H9 (cell line): ENCODE measurements around the gene ZNF512B. TPM values are rescaled to one million over a fixed set of nuclear protein-coding genes. Genes with fewer than 3 reads are reported as not detected.

Experiments
- DNase-seq: peaks from one replicate; pipeline ENCODE4 v3.0.0-alpha.2; 2017
- H2AFZ ChIP-seq: one replicate; pipeline ENCODE4 v1.6.1; 2013; ENCODE audit warnings: mild to moderate bottlenecking, low read length, control low read depth, moderate library complexity
- H2AK5ac ChIP-seq: 2 replicates; pipeline ENCODE4 v1.6.1; 2013; ENCODE audit warnings: low read length, control low read depth, mixed read lengths; ENCODE audit not compliant: insufficient read length
- H2BK120ac ChIP-seq: one replicate; pipeline ENCODE4 v1.6.1; 2013; ENCODE audit warnings: low read depth, mild to moderate bottlenecking, low read length, control low read depth, inconsistent platforms; ENCODE audit not compliant: poor library complexity, severe bottlenecking
- H2BK12ac ChIP-seq: 2 replicates; pipeline ENCODE4 v1.6.1; 2013; ENCODE audit warnings: low read length, control low read depth, mixed read lengths, low read depth; ENCODE audit not compliant: insufficient read length
- H2BK15ac ChIP-seq: 2 replicates; pipeline ENCODE4 v1.6.1; 2013; ENCODE audit warnings: low read depth, low read length, control low read depth
- H2BK20ac ChIP-seq: one replicate; pipeline ENCODE4 v1.6.1; 2013; ENCODE audit warnings: low read depth, mild to moderate bottlenecking, low read length, control low read depth, inconsistent platforms; ENCODE audit not compliant: poor library complexity, severe bottlenecking
- H2BK5ac ChIP-seq: 2 replicates; pipeline ENCODE4 v1.6.1; 2013; ENCODE audit warnings: low read length, control low read depth, mixed read lengths; ENCODE audit not compliant: insufficient read length
- H3K14ac ChIP-seq: 2 replicates; pipeline ENCODE4 v1.6.1; 2013; ENCODE audit warnings: low read length, control low read depth; ENCODE audit not compliant: insufficient read depth
- H3K18ac ChIP-seq: 2 replicates; pipeline ENCODE4 v1.6.1; 2013; ENCODE audit warnings: low read depth, mild to moderate bottlenecking, mixed read lengths, low read length, control low read depth; ENCODE audit not compliant: insufficient read length
- H3K23ac ChIP-seq: 2 replicates; pipeline ENCODE4 v1.6.1; 2013; ENCODE audit warnings: low read length, control low read depth, mixed read lengths, low read depth; ENCODE audit not compliant: insufficient read length
- H3K23me2 ChIP-seq: 2 replicates; pipeline ENCODE4 v1.6.1; 2013; ENCODE audit warnings: low read depth, mild to moderate bottlenecking, mixed read lengths, low read length, control low read depth; ENCODE audit not compliant: insufficient read length, poor library complexity, severe bottlenecking
- H3K27ac ChIP-seq: 2 replicates; pipeline ENCODE4 v1.5.1; 2013; ENCODE audit warnings: low read length, control low read depth, mixed read lengths, low read depth; ENCODE audit not compliant: insufficient read length
- H3K27me3 ChIP-seq: 2 replicates; pipeline ENCODE4 v1.6.1; 2013; ENCODE audit warnings: low read length, control low read depth, inconsistent platforms; ENCODE audit not compliant: insufficient read depth
- H3K4ac ChIP-seq: 2 replicates; pipeline ENCODE4 v1.6.1; 2013; ENCODE audit warnings: low read depth, mild to moderate bottlenecking, control low read depth, inconsistent platforms, low read length, moderate library complexity
- H3K4me1 ChIP-seq: 2 replicates; pipeline ENCODE4 v1.6.1; 2013; ENCODE audit warnings: low read length, control low read depth, inconsistent platforms; ENCODE audit not compliant: insufficient read depth
- H3K4me2 ChIP-seq: 2 replicates; pipeline ENCODE4 v1.6.1; 2013; ENCODE audit warnings: low read length, control low read depth, mixed read lengths; ENCODE audit not compliant: insufficient read length, insufficient read depth
- H3K56ac ChIP-seq: 2 replicates; pipeline ENCODE4 v1.6.1; 2013; ENCODE audit warnings: low read depth, mild to moderate bottlenecking, mixed read lengths, low read length, control low read depth; ENCODE audit not compliant: insufficient read length
- H3K79me1 ChIP-seq: 2 replicates; pipeline ENCODE4 v1.6.1; 2013; ENCODE audit warnings: low read depth, mild to moderate bottlenecking, moderate library complexity, low read length, control low read depth, inconsistent platforms; ENCODE audit not compliant: insufficient read depth, poor library complexity, severe bottlenecking
- H3K79me2 ChIP-seq: 2 replicates; pipeline ENCODE4 v1.6.1; 2013; ENCODE audit warnings: low read length, control low read depth, inconsistent platforms; ENCODE audit not compliant: insufficient read depth
- H3K9ac ChIP-seq: 2 replicates; pipeline ENCODE4 v1.6.1; 2013; ENCODE audit warnings: low read length, control low read depth, mixed read lengths; ENCODE audit not compliant: insufficient read length; ENCODE audit errors: extremely low read depth
- H3K9me3 ChIP-seq: one replicate; pipeline ENCODE4 v1.6.1; 2013; ENCODE audit warnings: low read depth, low read length, inconsistent platforms; ENCODE audit not compliant: control insufficient read depth
- H3T11ph ChIP-seq: one replicate; pipeline ENCODE4 v1.6.1; 2013; ENCODE audit warnings: mild to moderate bottlenecking, low read length, control low read depth, inconsistent platforms
- H4K20me1 ChIP-seq: one replicate; pipeline ENCODE4 v1.6.1; 2013; ENCODE audit not compliant: control insufficient read depth, insufficient read length, insufficient read depth
- H4K5ac ChIP-seq: 2 replicates; pipeline ENCODE4 v1.6.1; 2013; ENCODE audit warnings: low read depth, mild to moderate bottlenecking, mixed read lengths, low read length, control low read depth; ENCODE audit not compliant: insufficient read length
- H4K8ac ChIP-seq: replicated peaks from 2 replicates; pipeline ENCODE4 v1.6.1; 2013; ENCODE audit warnings: low read length, control low read depth, mixed read lengths, low read depth; ENCODE audit not compliant: insufficient read length
- H4K91ac ChIP-seq: 2 replicates; pipeline ENCODE4 v1.6.1; 2013; ENCODE audit warnings: low read depth, mild to moderate bottlenecking, moderate library complexity, mixed read lengths, low read length, control low read depth; ENCODE audit not compliant: insufficient read length
- H3K27ac Mint-ChIP-seq, 3 experiments: 2 replicates in 2 of 3; 3 replicates in 1 of 3; pipeline ENCODE4 v1.8.0; 2020 to 2021; ENCODE audit warnings: mixed read lengths in 3 of 3, mild to moderate bottlenecking in 1 of 3, moderate library complexity in 1 of 3
- H3K27me3 Mint-ChIP-seq: 2 replicates; pipeline ENCODE4 v1.8.0; 2021; ENCODE audit warnings: low read depth, mild to moderate bottlenecking, moderate library complexity, mixed read lengths
- H3K36me3 Mint-ChIP-seq, 3 experiments: 2 replicates in 2 of 3; 3 replicates in 1 of 3; pipeline ENCODE4 v1.8.0; 2020 to 2021; ENCODE audit warnings: low read depth in 3 of 3, mixed read lengths in 3 of 3; ENCODE audit not compliant: insufficient read depth in 1 of 3
- H3K4me1 Mint-ChIP-seq, 2 experiments: 2 replicates each; pipeline ENCODE4 v1.8.0; 2020; ENCODE audit warnings: mixed read lengths in 2 of 2
- H3K4me3 Mint-ChIP-seq, 2 experiments: 2 replicates in 1 of 2; 3 replicates in 1 of 2; pipeline ENCODE4 v1.8.0; 2020 to 2021; ENCODE audit warnings: mild to moderate bottlenecking in 2 of 2, mixed read lengths in 2 of 2, moderate library complexity in 1 of 2
- H3K9me3 Mint-ChIP-seq, 2 experiments: 2 replicates in 1 of 2; 3 replicates in 1 of 2; pipeline ENCODE4 v1.8.0; 2020; ENCODE audit warnings: mild to moderate bottlenecking in 2 of 2, mixed read lengths in 2 of 2, moderate library complexity in 1 of 2
- WGBS: extraction: QIAGEN DNeasy Blood & Tissue Kit; methylation state at CpG from one replicate; pipeline ENCODE4 v1.1.7; 2013; ENCODE audit warnings: missing lambda C conversion rate, low lambda C conversion rate, mixed read lengths; ENCODE audit not compliant: insufficient read length; ENCODE audit errors: extremely low coverage; 5-methylcytosine and 5-hydroxymethylcytosine counted together
- total RNA-seq: library from RNA; stranded (reverse); gene quantifications from 2 replicates; pipeline ENCODE4 v1.2.1, GENCODE V29; 2021
- TF ChIP-seq, protein P1 (sequence below): fragments of 200-600 bp; sonication (generic); conservative IDR thresholded peaks from 3 replicates; pipeline ENCODE4 v1.8.0; 2021; ENCODE audit warnings: antibody characterized with exemption, mild to moderate bottlenecking

Gene ZNF512B
- total RNA-seq, 1 experiment from 2014 or later = 46.0 TPM

DNA sequence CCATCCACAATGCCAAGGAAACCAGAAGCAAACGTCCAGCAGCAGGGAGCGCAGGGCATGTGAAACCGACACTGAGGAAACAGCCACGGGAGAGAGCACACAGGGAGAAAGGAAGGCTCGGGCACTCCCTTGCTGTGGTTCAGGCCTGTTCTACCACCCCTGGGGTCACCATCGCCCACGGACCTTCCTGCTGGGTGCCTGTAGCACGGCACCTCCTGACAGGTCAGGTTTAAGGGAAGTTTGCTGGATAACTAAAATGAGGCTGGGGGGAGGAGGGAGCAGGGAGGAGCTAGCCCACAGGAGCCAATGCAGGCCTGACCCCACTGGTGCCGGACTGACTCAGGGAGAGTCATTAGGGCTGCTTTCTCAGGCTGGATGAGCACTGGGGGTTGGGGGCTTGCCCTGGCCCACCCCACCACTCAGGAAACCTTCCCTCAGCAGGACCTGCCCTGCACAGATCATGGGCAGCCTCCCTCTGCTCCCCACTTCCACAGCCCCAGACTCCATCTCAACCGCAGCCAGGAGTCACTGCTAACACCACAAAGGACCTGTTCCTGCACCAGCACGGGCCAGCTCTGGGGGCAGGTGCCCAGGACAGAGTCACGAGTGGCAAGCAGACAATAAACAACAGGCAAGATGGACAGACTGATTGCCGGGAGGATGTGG is 15.8 kb downstream of the ZNF512B start:
- Mint-ChIP-seq H3K4me3 (peak overlapping the region; percentile 79 to 86), H3K9me3 (no peaks in the 10 kb centered on the region), H3K36me3 (peaks cover 0 to 14% (median 8%) of the 10 kb centered on the region in 3 experiments; a peak in 4 of 7 replicates), H3K4me1 (peaks cover 33 to 38% of the 10 kb centered on the region in 2 experiments), H3K27me3 (no peaks in the 10 kb centered on the region), H3K27ac (peak overlapping the region in 2 of 3 experiments; percentile 62 to 92; a peak in 3 of 7 replicates)
- H2BK5ac ChIP-seq = no peak overlapping the region
- H3T11ph ChIP-seq = no peak overlapping the region
- H3K4me2 ChIP-seq = no peak overlapping the region
- H2AK5ac ChIP-seq = no peak overlapping the region
- no peak overlapping the region for H3K4ac ChIP-seq
- TF ChIP-seq, protein P1, sequence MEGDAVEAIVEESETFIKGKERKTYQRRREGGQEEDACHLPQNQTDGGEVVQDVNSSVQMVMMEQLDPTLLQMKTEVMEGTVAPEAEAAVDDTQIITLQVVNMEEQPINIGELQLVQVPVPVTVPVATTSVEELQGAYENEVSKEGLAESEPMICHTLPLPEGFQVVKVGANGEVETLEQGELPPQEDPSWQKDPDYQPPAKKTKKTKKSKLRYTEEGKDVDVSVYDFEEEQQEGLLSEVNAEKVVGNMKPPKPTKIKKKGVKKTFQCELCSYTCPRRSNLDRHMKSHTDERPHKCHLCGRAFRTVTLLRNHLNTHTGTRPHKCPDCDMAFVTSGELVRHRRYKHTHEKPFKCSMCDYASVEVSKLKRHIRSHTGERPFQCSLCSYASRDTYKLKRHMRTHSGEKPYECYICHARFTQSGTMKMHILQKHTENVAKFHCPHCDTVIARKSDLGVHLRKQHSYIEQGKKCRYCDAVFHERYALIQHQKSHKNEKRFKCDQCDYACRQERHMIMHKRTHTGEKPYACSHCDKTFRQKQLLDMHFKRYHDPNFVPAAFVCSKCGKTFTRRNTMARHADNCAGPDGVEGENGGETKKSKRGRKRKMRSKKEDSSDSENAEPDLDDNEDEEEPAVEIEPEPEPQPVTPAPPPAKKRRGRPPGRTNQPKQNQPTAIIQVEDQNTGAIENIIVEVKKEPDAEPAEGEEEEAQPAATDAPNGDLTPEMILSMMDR = no peak
- no peaks in the 10 kb centered on the region for H3K27me3 ChIP-seq
- H3K79me1 ChIP-seq = peaks cover 2% of the 10 kb centered on the region
- H2BK120ac ChIP-seq = no peak overlapping the region
- H3K56ac ChIP-seq = no peak overlapping the region
- no peak overlapping the region for H3K14ac ChIP-seq
- H2BK20ac ChIP-seq = no peak overlapping the region
- no peak overlapping the region for H3K27ac ChIP-seq
- no peak overlapping the region for H3K18ac ChIP-seq
- peak overlapping the region; percentile 9 for H3K9ac ChIP-seq
- no peak overlapping the region for H4K5ac ChIP-seq
- H4K91ac ChIP-seq = no peak overlapping the region
- H3K79me2 ChIP-seq = peaks cover 15% of the 10 kb centered on the region; the same call in 1 of the 2 replicates
- H3K23me2 ChIP-seq = peaks cover 14% of the 10 kb centered on the region
- H3K4me1 ChIP-seq = no peaks in the 10 kb centered on the region; the same call in 1 of the 2 replicates
- H2BK12ac ChIP-seq = no peak overlapping the region
- no peak overlapping the region for H2AFZ ChIP-seq
- no peak overlapping the region for H4K8ac ChIP-seq
- no peaks in the 10 kb centered on the region for H3K9me3 ChIP-seq
- H3K23ac ChIP-seq = no peak overlapping the region
- no peaks in the 10 kb centered on the region for H4K20me1 ChIP-seq
- no peak for DNase-seq
- no peak overlapping the region for H2BK15ac ChIP-seq
- WGBS = no CpG with 5 or more reads among the region's 13 CpGs
